Thyroid gland (tissue), 4 donors: ENCODE data around the gene PPP3CA.

Source experiments
- CTCF ChIP-seq, 6 experiments: fragments of 200-600 bp in 3 of 6; fragments of 450-650 bp in 3 of 6; sonication (generic) in 3 of 6; IDR thresholded peaks; one replicate each; pipeline ENCODE4 v1.5.1; 2016 to 2019; ENCODE audit warnings: antibody characterized with exemption in 6 of 6, mild to moderate bottlenecking in 2 of 6, inconsistent platforms in 1 of 6, moderate library complexity in 1 of 6
- POLR2A ChIP-seq, 2 donors: fragments of 450-650 bp; IDR thresholded peaks; one replicate each; pipeline ENCODE4 v1.6.1; 2017; ENCODE audit warnings: antibody characterized with exemption in 2 of 2, mild to moderate bottlenecking in 2 of 2, moderate library complexity in 1 of 2

DNA sequence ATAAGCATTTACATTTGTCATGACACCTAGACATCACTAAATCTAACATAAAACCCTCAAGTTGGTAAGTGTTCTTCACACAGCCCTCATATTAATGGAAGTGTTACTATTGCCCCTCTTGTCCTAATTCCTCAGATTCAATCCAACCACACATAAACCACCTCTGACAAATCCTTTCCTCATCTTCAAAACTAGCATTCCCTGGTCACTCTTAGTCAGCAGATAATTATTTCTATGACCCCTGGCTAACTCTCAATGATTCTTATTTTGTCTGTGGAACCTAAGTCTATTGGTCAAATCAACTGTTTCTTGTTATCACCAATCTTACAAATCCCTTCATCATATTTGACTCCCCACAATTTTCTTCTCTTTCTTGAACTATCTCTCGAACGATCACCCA, 168.6 kb downstream of the PPP3CA start:
- TF ChIP-seq CTCF (IDR thresholded peaks at IDR 0.05) (no peak), POLR2A (IDR thresholded peaks at IDR 0.05) (no peak)
